HG02870 (cell line): ENCODE results near the gene SNAI3.
"Not testable (repeated sequence)": the region's sequence is repeated elsewhere in the genome, so short reads cannot be mapped to it uniquely, and the experiment has no call there.

ENCODE experiments used
- ATAC-seq: cut with Tn5 transposase; IDR thresholded peaks from one replicate; pipeline ENCODE4 v1.9.1; 2021; ENCODE audit warnings: mild to moderate bottlenecking, moderate library complexity; ENCODE audit not compliant: unreplicated experiment

SNAI3 gene

DNA sequence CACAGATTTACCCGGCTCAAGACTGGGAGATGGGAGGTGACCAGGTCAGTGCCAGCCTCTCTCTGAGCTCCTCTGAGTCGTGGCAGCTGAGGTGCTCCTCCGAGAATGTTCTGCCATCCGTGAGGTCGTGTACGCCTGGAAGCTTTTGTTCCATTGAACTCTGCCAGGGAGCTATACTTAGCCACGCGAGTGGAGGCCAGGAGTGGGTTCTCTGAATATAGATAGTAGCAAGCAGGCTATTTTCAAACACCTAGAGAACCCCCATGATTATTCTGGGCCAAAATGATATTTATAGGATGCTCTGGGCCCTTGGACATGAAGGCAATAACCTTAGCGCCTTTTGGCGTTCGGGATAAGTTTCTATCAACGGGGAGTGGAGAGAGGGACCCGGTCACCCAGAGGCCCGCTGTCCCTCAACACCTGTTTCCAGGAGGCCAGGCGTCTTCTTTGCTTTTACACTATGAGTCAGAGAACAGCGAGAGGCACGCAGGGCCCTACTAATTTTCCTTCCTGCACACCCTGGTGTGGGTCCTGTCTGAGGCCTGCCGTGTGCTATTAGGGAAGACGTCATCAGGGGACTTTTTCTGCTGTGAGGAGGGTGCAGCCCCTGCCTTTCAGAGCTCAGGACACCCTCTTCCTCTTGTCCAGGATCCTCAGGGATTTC lies 12.5 kb downstream of the SNAI3 start:
- ATAC-seq: peak; percentile 83

DNA sequence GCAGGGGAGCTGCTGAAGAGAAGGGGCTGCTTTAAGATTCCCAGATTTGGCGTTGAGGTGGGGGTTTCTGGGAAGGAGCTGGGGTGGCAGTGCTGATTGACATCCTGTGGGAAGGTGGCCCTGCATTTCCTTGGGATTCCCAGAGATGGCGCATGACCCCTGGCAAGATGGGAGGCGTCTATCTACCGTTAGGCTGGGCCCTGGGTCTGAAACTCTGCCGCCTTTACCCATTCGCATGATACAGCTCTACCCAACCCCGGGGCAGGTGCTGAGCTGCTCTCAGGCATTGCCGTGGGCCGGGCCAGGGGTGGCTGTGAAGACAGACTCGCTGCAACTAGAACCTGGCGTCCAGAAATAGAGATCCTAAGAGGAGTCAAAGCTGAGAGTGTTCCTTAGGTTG lies 13.5 kb downstream of the SNAI3 start:
- no peak for ATAC-seq

DNA sequence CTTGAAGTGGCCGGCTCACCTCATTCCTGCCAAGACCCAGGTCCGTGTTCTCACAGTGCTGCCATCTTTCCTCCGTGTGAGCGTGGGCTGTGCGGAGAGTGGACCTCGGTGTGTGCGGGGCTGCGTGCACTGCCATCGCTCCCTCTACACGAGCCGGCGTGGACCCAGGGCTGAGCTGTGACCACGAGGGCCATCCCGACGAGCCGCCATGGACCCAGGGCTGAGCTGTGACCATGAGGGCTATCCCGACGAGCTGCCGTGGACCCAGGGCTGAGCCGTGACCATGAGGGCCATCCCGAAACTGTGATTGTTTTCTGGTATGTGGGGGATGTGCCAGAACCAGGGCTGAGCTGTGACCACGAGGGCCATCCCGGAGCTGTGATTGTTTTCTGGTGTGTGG lies 14.5 kb downstream of the SNAI3 start:
- no peak for ATAC-seq

DNA sequence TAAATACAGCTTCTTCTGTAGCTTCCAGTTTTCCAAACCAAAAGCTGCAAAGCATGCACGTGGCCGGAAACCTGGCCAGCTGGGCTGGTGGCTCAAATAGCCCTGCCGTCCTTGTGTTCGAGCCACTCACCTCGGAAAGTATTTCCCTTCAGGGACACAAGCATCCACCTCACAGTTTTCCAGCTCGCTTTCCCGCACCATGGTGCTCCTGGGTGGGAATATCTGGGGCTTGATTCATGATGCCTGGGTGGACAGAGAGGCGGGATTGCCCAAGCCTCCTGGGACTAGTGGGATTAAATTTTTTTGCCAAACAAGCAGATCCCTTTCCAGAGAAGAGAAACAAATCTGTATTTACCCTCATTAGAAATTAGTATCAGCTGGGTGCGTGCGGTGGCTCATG lies 16.3 kb downstream of the SNAI3 start:
- ATAC-seq: no peak

DNA sequence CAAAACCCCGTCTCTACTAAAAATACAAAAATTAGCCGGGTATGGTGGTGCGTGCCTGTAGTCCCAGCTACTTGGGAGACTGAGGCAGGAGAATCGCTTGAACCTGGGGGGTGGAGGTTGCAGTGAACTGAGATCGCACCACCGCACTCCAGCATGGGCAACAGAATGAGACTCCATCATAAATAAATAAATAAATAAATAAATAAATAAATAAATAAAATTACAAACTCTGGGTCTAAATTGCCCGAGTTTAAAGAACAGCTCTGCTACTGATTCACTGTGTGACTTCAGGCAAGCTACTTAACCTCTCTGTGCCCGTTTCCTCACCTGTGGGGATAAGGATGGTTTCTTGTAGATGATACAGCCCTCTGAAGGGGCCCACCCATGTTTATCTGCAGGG lies 16.8 kb downstream of the SNAI3 start:
- ATAC-seq: not testable (repeated sequence)

DNA sequence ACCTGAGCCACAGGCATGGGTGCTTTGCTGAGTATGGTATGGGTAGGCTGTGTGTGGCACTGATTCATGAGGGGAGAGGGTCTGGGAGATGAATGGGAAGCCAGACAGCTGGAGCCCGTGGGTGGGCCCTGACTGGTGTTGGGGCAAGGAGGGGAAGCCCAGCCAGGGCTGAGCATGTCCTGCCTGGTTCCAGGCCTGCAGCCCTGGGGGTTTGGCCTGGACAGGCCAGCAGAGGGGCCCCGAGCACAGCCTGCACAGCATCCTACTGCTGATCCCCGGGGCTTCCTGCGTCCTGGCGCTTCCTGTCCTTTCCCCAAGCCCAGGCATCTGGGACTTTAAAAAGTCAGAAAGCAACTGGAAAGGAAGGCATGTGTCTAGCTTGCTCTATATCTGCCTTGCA lies 18.8 kb downstream of the SNAI3 start:
- no peak for ATAC-seq

DNA sequence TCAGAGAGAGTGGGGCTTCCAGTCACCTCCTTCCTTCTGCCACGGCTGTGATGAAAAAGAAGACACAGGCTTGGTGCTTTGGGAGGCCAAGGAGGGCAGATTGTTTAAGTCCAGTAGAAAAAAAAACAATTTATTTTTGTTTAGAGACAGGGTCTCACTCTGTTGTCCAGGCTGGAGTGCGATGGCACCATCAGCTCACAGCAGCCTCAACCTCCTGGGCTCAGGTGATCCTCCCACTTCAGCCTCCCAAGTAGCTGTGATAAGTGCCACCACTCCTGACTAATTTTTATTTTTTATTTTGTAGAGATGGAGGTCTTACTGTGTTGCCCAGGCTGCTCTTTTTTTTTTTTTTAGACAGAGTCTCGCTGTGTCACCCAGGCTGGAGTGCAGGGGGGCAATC lies 20.7 kb downstream of the SNAI3 start:
- no peak for ATAC-seq

DNA sequence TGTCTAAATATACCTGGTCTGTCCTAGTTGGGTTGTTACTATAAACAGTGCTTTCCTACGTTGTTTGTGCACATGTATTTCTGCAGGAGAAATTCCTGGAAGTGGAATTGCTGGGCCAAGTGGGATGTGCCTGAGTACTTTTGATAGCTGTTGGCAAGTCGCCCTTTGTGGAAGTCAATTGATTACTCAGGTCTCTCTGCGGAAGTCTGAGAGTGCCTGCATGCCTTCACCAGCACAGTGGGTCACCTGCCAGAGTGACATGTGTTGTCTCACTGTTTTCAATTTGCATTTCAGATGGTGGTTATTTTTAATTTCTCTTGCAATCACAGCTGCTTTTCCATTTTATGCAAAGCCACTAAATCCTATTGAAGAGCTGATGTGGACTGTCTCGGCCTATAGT lies 21.2 kb downstream of the SNAI3 start:
- no peak for ATAC-seq

DNA sequence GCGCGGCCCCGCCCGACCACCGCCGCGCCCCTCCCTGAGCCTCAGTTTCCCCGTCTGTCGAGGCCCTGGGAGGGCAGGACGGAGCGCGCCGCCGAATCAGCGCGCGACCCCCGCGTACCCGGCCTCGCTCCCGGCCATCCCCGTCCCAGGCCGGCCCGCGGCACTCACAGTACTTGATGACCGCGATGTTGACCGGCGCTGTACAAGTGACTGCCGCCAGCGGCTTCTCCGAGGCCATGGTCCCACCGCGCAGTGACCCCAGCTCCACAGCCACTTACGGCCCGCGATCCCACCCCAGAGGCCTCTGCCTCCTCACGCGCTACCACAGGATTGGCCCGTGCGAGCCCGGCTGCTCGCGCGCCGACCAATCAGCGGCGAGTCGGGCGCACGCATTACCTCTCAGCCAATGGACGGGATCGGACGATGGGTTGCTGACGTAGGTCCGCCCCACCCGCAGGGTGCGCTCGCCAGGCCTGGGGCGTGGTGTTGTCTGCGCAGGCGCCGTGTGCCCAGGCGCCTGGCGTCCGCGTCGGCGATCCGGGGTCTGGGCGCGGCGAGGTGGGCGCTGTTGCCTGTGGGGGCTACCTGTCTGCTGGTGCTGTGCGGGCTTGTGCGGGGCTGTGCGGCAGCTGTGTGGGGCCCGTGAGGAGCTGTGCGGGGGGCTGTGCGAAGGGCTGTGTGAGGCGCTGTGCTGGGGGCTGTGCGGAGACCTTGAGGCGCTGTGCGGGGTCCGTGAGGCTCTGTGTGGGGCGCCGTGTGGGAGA lies 23.3 kb downstream of the SNAI3 start, which contains the start of gene MVD:
Gene MVD, minus strand, starts transcription at position 249 of the 764 bp plus-strand sequence. Its CDS starts 11 bp downstream, at position 238.
- peak; percentile 91 for ATAC-seq

DNA sequence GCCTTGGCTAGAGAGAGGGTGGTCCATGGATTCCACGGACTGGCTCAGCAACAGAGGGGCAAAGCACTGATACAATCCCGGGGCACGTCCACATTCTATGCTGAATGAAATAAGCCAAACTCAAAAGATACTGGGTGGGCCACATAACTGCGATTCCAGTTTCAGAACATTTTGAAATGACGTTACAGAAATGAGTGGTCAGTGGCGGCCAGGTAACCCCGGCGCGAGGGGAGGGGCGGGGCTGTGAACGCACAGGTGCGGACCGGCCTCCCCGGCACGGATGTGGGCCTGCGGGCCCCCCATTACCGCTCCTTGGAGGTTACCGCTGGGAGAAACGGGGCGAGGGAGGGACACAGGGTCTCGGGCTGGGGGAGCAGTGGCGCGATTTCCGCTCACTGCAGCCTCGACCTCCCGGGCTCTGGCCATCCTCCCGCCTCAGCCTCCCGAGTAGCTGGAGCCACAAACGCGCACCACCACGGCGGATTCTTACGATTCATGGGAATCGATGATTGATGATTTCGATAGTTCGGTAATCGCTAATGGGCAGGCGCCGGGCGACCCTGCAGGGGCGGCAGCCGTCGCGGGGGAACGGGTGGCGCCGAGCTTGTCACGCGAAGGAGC lies 24.0 kb downstream of the SNAI3 start:
- ATAC-seq: no peak

DNA sequence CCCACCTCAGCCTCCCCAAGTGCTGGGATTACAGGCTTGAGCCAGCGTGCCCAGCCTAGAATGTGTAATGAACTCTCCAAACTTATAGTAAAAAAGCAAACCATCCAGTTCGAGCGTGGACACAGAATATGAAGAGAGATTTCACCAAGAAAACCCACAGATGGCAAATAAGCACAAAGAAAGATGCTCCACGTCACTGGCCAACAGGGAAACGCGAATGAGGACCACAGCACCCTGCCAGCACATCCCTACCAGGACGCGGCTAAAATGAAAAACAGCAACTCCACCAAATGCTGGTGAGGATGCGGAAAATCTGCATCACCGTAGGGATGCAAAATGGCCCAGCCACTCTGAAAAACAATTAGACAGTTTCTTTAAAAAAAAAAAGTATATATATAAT lies 24.8 kb downstream of the SNAI3 start:
- no peak for ATAC-seq

DNA sequence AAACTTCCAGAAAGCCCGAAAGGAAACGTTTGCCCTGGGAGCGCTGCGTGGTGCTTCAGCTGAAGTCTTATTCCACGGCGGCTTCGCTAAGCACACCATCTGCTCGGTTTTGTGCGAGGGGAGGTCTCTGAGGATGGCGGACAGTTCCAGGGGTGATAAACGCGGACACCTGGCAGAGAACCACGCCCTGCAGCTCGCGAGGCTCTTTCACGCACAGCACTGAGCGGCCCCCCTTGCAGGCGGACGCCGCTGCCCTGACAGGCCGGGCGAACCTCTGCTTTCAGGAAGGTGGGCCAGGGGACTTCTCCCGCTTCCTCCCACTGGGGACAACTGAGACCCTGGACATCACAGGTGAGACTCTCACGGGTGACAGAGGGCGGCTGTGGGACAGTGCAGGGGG lies 27.1 kb downstream of the SNAI3 start:
- ATAC-seq: no peak

DNA sequence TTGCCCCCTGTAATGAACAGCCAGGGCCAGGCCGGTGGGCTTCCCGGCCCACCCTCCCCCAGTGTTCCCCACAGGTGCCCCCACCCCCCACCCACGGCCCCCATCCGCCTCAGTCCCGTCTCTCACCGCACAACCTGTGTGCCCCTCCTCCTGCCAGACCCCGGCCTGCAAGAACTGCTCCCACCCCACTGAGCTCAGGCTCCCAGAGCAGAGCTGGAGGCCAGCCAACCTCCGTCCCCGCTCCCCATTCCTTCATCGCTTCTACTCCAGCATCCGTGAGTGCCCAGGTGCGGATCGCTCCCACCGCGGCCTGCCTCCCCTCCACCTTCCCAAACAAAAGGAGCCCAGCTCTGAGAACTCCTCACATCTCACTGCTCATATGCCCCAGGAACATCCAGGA lies 27.6 kb downstream of the SNAI3 start:
- ATAC-seq: no peak

DNA sequence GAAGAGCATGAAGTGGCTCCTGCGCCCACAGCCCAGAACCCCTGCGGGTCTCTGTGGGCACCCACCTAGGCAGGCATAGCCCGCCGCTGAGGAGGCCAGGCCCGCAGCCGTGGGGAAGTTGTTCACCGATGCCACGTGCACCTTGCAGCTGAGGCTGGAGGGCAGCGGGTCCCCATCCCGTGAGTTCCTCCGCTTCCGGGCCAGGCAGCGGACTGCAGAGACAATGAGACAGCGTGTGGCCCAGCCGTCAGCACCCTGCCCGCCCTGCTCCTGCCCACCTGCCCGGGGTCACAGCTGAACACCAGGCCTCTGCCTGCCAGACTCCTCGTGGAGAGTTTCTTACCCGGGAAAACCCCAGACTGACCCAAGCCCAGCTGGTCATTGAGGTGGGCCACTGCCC lies 28.9 kb downstream of the SNAI3 start:
- no peak for ATAC-seq

DNA sequence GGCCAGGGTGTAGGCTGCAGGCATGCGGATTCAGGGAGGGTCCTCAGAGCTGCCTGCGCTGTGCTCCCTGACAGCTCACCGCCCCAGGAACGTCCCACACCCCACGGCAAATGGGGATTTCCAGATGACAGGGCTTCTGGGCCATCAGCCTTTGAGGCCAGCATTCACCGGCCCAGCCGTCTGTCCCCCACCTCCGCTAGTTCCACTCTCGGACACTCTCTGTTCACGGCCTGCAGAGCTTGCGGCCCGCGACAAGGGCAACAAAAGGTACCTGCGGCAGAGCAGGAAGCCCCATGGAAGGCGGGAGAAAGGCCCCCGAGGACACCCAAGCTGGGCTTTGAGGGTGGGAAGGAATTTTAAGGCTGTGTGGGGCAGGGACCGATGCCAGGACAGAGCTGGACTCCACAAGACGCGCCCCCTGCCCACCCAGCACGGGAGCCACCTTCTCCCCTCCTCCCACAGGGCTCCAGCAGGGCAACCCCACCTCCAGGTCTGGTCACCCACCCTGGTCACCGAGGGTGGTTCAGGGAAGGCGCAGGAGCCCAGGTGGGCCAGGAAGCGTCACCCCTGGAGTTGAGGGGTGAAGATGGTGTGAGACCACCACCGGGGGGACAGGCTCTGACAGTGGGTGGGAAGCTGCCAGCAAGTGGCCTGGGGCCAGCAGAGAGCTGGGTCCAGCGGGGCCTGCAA lies 29.9 kb downstream of the SNAI3 start:
- no peak for ATAC-seq

DNA sequence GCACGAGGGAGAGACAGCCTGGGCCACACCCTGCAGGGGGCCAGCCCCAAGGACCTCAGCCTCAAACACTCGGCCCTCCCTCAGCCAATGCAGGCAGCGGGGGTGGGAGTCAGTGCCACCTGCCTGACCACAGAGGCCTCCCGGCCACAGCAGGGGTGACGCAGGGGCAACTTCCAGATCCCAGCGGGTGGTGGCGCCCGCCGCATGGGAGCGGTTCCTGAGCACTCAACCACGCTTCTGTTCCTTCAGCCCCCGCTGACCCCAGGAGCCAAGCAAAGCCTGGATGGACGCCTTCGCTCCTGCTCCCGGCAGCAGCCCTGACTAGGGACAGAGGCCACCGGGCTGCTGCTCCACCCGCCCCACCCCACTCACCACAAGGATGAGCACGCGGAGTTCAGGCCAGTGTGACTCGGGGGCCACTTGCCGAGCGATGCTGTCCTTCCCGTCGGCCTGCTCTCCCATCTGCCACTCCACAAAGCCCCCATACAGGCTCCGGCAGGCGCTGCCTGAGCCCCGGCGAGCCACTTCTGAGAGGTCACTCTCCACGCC lies 30.5 kb downstream of the SNAI3 start:
- no peak for ATAC-seq

DNA sequence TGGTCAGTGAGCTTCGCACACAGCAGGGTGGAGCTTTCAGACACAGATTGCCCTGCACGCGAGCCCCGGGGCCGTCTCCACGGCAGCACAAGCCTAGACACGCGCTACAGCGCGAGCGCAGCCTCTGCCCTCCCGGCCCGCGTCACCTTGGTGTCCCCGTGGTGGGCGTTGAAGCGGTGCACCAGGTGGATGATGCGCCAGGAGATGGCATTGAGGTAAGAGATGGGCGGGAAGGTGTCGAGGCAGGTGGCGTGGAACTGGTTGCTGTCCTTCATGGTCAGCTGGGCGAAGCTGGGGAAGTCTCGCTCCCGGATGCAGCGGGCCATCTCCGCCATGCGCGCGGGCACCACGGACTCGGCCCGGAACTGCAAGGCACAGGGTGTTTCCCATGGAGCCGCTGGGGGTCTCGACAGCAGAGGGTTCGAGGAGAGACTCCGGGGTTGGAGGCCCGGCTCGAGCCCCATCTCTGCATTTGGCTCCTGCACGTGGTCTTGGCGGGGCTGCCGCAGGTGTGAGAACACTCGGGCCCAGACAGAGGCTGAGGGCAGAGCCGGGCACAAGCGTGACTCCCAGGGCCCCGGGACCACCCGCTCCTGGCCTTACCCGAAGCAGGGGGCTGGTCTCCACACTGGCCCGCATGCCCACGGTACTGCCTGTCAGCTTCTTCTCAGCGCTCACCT lies 31.1 kb downstream of the SNAI3 start:
- no peak for ATAC-seq

DNA sequence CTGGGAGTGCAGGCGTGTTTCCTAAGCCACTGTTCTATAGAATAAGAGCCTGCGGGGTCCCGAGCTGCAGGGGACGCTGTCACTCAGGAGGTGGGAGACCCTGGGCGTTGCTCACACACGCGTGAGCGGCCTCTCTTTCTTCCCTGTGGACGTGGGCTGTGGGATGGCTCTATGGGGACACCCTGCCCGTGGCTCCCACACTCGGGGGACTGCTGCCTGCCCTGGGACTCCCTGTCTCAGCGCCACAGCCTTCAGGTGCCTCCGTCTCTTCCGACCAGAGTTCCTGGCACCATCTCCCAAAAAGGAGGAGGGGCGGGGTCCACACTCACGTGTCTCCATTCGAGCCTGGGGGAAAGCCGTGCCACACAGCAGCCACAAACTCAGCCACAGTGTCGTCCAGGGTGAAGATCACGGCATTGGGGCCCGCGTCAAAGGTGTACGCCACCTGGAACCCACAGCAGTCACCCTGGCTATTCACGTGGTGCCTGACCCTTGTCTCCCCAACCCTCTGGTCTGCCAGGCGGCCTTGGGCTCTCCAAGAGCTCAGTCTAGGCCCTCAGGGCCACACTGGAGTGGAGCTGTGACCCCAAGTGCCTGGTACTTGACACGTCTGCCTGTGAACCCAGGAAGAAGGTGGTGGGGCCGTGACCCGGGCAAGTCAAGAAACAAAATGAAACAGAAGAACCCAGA lies 31.8 kb downstream of the SNAI3 start:
- no peak for ATAC-seq

DNA sequence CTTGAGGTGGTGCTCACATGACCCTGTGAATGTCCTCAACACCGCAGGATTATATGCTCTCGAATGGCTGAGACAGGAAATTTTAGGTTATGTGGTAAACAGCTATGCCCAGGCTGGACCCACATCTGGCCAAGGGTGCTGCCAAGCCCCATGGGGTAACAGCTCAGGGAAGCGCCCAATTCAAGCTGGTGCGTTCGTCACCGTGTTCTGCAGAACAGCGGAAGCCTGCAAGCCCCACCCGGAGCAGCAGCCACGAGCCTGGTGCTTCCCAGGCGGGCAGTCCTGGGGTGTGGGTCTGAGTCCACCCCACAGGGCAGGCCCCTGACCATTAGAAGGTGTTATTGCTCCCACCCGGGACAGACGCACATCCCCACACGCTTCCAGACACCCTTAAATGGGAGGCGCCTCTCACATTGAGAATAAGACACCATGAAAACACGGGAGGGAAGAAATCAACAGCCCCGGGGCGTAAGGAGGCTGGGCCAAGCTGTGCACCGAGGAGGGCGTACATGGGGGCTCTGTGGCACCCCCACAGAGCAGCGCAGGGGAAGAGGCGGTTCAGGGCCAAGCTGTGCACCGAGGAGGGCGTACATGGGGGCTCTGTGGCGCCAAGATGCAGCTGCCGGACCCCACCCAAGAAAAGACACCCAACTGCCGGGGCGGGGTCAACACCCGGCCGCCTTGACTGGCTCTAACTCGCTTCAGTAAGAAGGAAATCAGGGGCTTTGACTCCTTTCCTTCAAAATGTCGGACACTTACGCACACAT lies 32.5 kb downstream of the SNAI3 start:
- no peak for ATAC-seq
